HK-2 (cell line): ENCODE data around the gene GALNT11.

Source experiments
- DNase-seq: peaks from one replicate; pipeline ENCODE4 v3.0.0-alpha.2; 2018; ENCODE audit not compliant: unreplicated experiment

GALNT11 gene

DNA sequence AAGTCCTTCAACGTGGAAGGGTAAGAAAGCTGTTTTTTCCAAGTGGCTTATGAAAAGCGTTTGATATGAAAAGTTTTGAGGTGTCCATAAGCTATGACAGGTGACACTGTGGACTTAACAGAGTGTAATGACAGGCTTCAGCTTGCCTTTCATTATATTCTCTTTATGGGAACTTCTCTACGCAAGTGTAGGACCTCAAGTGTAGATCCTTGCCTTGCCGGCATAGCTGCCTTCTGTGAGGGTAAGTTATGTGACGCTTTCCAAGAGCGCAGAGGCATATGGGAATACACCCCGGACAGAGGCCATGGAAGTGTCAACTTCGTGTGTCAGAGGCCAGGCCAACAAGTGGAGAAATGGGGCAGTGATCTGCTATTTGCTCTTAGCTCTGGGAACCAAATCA, 91.9 kb downstream of the GALNT11 start:
- DNase-seq: no peak

DNA sequence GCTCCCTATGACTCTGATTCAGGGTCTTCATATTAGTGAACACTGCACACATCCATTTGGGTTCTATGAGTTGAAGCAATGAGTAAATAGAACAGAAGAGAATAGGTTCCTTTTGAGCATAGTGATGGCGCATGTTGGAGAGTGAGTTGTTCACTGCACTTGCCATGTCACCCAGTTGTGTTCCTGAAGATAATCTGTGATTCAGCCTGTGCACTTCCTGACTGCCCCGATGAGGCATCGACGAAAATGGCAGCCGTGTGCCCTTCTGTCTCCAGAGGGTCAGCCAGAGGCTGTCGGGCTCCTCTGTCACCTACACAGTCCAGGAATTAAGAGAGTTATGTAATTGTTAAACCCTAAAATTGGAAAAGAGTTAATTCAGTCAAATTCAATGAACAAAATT, 94.7 kb downstream of the GALNT11 start:
- DNase-seq: no peak

DNA sequence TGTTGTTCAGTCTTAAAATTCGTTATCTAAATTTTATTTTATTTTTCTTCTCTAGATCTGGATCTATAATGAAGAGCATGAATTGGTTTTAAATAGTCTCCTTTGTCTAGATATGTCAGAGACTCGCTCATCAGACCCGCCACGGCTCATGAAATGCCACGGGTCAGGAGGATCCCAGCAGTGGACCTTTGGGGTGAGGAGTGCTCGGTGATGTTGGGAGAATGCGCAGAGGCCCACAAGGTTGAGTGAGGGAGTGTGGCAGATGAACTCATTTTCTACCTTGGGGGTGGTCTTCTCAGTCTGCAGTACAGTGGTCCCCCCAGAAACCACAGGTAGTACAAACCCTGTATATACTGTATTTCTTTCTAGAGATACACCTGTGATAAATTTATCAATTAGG, 95.3 kb downstream of the GALNT11 start:
- DNase-seq: no peak

GRCh38 chr7:152121432-152121831, 96.0 kb downstream of the GALNT11 start:
- no peak for DNase-seq

DNA sequence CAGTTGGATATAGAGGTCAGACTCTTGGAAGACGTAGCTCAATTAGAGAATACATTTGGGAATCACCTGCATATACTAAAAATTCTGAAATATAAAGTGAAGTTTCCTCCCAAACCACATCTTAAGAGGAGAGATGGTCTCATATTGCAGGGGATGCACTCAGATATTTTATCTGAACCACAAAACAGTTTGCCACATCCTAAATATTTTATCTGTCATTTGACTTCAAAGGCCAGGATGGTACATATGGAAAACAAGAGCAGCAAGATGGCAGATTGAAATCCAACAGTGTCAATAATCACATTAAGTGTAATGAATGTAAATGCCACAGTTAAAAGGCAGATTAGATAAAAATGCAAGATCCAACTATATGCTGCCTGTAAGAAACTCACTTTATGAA, 97.1 kb downstream of the GALNT11 start:
- DNase-seq: no peak

DNA sequence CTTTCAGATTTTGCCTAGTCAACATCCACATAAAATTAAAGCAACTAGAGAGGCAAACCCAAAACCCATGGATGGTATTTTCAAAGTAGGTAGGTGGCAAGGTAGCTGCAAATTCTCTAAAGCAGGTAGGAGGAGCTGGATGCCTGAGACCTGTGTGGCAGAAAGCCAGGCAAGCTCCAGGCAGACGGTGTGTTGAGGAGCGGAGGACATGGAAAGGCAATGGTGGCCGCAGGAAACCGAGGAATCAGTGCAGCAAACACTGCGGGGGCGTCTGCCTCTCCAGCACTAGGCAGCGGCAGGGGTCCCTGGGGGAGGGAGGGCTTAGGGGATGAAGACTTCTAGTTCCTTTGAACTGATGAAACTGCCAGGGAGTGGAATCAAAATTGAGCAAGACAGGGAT, 101.3 kb downstream of the GALNT11 start:
- DNase-seq: no peak

GRCh38 chr7:152127229-152127628, 101.8 kb downstream of the GALNT11 start:
- DNase-seq: no peak

DNA sequence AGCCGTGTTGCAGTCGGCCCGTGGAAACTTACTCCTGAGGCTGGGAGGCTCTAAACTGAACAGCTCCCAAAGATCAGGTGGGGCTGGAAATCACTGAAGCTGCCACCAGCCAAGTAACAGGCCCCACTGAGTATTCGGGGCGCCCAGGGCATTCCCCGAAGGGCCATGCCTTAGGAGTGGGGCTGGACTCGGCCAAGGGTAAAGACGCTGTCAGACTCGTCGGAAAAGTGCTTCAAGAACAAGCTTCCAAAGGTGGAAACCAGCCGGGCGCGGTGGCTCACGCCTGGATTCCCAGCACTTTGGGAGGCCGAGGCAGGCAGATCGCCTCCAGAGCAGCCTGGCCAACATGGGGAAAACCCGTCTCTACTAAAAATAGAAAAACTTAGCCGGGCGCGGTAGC, 102.8 kb downstream of the GALNT11 start:
- no peak for DNase-seq

DNA sequence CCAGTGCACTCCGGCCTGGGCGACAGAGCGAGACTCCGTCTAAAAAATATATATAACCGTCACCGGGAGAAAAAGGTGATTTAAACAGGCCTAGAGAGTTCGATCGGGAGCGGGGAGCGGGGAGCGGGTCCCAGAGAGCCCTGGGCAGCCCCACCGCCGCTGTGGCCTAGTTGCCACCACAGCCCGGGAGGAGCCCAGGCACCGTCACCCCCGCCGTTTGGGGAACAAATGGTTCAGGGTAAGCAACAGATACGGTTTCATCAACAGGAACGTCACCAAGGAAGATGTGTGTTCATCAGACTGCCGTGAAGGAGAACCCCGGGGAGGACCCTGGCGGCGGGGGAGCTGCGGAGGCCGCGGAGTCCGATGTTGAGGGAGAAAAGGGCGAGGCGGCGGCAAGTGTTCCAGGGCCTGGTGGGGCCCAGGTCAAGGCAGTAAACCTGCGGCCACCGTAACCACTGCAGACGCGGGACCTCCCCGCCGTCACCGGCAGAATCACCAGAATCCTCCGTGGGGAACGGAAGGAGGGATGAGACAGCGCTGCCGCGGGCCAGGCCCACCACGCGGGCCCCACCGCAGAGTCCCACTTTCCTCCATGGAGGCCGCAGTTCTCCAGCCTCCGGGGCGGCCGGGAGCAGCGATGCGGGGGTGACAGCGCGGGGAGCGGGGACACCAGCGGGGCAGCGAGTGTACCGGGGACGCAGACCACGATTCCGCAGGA, 103.4 kb downstream of the GALNT11 start:
- DNase-seq: no peak

DNA sequence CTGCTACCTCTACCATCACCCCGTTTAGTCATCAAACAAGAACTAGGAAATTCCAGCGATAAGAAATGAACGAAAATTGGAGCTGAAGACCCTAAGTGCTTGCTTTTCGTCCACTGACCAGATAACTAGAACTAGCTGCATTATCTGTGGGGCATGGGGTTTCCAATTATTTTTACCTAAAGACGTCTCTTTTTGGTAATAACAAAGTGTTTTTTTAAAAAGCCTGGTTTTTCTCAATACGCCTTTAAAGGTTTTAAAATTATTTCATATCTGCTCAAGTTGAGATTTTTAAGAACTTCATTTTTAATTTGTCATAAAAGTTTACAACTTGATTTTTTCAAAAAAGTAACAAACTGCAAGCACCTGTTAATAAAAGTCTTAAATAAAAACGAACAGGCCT, 104.2 kb downstream of the GALNT11 start:
- no peak for DNase-seq

GRCh38 chr7:152130658-152131590, 105.5 kb downstream of the GALNT11 start:
- no peak for DNase-seq

DNA sequence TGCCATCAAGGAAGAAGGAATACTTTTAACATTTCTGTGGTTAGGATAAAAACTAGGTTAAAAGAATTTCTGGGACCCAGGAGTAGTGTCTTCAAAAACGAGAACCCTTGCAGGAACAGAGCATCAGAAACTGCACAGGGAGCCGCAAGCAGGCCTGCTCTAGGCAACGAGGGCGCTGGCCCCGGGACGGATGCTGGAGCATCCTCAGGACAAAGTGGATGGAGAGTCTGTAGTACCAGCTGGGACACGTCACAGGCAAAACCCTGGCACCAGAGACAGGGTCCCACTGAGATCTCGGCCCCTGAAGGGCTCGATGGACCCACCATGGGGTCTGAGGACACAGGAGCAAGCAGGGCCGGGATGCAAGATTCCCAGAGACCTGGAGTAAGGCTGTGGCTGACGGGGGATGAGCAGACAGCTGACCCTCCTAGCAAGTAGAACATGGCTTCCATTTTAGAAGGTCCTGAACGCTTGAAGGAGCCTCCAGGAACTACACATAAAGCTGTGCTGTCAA, 106.6 kb downstream of the GALNT11 start:
- no peak for DNase-seq

GRCh38 chr7:152132812-152133211, 107.3 kb downstream of the GALNT11 start:
- no peak for DNase-seq

DNA sequence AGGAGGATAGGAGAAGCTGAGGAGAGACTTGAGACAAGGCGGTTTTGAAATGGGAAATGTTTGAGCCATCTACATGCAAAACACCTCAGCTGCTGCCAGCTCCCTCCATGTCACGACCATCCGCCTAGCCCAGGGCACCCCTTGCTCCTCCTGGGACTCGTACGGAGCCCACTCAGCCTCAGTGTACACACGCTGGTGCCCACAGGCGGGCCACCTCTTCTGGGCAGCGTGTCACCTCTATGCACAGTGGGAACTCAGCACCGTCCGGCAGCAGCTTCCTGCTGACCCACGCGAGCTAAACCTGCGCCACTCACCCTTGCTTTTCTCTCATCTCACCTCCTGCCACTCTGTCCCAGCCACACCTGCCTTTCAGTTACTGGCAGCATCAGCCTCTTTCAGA, 108.3 kb downstream of the GALNT11 start:
- DNase-seq: no peak

- no peak for DNase-seq
Measured at GRCh38 chr7:152136686-152137085, 111.2 kb downstream of the GALNT11 start.

DNA sequence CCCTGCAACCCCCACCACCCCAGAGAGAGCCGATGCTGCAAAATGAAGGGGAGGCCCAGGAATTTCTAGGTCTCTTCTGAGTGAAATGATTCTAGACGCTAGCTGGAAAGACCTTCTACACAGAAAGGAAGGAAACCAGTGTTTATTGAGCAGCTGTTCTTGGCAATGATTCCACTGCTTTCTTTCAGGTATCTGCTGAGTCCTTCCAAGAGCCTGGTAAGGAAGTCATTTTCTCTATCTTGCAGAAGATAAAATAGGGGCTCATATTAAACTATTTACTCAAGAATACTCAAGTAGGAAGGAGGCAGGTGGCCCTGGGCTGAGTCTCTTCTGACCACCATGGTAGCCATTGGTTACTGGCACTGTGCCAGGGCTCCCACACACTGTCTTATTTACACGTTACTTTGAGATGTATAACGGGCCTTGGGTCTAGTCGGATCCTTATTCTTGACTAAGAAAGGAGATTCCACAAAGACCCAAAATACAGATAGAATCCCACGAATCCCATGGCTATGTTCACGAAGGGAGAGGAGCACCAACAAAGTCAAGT, 112.1 kb downstream of the GALNT11 start:
- no peak for DNase-seq

- no peak for DNase-seq
Measured at GRCh38 chr7:152140067-152140466, 114.6 kb downstream of the GALNT11 start.

- DNase-seq: no peak
Measured at GRCh38 chr7:152140560-152140959, 115.1 kb downstream of the GALNT11 start.

GRCh38 chr7:152142976-152143595, 117.6 kb downstream of the GALNT11 start:
- DNase-seq: no peak

GRCh38 chr7:152144557-152145245, 119.2 kb downstream of the GALNT11 start:
- no peak for DNase-seq

DNA sequence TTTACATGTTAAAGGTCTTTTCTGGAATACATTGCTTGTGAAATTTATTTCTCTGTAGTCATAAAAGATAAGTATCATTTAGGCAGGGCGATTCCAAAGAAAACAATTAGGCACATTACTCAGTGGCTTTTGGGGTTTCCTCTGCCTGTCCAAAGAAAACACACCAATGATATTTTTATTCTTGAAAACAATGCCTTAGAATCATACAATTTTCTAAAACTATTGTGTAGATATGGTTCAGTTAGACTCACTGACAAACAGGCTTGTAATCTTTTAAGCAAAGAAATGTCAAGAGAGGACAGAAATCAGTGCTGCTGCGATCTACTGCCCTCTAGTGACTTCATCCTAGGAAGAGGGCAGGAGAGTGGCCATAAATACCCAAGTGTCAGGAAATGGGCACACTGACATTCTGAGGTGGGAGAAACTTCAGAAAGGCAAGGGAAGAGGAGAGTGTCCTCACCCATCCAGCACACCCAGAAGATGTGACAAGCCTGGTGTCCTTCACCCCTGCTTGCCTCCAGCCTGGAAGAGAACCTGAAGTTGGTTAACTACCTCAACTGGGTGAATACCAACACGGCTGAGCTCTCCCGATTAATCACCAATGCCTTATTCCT, 120.5 kb downstream of the GALNT11 start:
- DNase-seq: peak; percentile 25
